ENCODE measurements around the gene SLC2A5. TPM values are rescaled to one million over a fixed set of nuclear protein-coding genes. Genes with fewer than 3 reads are reported as not detected.

SLC2A5 gene
- total RNA-seq, 6 experiments from 2014 or later = 0.10 to 0.83 (median 0.18) TPM; not detected in 1

DNA sequence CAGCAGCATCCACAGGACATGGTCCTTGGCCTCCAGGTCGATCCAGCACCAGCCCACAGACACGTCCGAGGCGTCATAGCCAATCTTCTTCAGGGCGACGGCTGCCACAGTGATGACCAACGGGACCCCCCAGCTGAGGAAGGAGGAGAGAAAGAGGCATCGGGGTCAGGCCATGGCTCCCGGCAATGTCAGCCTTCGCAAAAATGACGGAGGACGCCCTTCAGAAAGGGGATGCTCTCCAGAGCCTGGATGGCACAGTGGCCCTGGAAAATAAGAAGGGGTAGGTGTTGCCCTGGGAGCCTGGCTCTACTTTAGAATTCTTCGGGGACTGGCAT lies 41.9 kb upstream of the SLC2A5 start:
- peaks cover 5% of the 10 kb centered on the region for H3K27me3 Mint-ChIP-seq (ENCODE audit: insufficient read depth)
- H3K27ac Mint-ChIP-seq = no peak overlapping the region
- H3K4me3 Mint-ChIP-seq = no peak overlapping the region
- TF ChIP-seq CTCF (IDR thresholded peaks at IDR 0.05) = no peak
- H3K4me1 Mint-ChIP-seq (ENCODE audit: low read depth) = 0 out of 2 replicates have a peak, but pooled peaks cover 5% of the 10 kb centered on the region
- no peaks in the 10 kb centered on the region for H3K9me3 Mint-ChIP-seq
- no peaks in the 10 kb centered on the region for H3K36me3 Mint-ChIP-seq (ENCODE audit: low read depth)
- DNase-seq = no peak

DNA sequence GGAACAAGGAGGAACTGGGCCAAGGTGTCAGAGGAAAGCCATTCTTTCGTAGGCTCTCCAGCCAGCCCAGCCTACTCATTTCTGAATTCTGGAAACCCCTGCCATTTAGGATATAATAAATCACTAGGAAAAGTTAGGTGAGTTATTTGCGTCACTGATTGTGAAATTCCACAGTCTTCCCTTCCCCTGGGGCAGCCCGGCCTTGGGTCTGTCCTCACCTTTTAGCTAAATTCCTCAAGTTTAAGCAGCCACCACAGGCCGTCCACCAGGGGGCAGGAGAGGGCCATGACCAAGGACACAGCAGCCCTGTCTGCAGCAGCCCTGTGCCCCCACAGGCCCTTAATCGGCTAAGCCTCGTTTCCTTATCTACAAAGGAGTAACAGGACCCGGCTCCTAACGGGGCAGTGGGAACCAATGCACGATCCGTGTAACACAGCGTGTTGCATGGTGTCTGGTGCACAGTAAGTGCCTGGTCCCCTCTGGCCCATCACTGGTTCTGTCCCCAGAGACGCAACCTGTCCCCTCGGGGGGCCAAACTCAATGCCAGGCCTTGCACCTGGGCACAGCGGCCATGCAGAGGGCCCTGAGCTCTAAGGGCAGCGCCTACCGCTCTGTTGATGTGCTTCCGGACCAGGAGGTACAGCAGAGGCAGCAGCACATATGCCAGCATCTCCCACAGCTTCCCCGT lies 41.4 kb upstream of the SLC2A5 start:
- Mint-ChIP-seq H3K27ac (no peak overlapping the region), H3K27me3 (ENCODE audit: insufficient read depth) (peaks cover 6% of the 10 kb centered on the region), H3K9me3 (no peaks in the 10 kb centered on the region), H3K4me1 (ENCODE audit: low read depth) (0 out of 2 replicates have a peak, but pooled peaks cover 5% of the 10 kb centered on the region), H3K4me3 (no peak overlapping the region), H3K36me3 (ENCODE audit: low read depth) (no peaks in the 10 kb centered on the region)
- TF ChIP-seq CTCF (IDR thresholded peaks at IDR 0.05) = peak; percentile 98
- peak; percentile 63 for DNase-seq

DNA sequence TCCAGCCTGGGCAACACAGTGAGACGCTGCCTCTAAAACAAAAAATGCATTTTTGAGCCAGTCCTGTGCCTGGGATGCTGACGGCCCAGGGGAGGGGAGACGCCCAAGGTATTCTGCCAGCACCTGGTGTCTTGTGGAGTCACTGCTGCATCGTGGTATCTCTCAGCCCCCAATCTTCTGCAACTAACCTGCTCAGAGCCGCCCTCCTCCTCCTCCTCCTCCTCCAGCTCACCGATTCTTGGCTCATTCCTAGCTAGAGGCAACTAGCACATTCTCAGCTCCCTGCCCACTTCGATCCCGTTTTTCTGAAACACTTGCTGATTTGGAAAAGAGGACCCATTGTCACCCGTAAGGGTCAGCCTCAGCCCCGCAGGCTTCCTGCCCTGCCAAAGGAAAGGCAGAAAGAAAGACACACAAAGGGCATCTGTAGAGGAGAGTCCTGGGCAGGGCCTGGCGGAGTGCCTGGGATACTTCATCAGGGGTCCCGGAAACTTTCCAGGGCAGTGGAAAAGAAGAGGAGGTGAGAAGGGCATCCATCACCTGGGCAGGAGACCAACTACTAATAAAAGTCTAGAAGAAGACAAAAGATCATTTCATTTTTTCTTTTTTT lies 38.7 kb upstream of the SLC2A5 start:
- Mint-ChIP-seq H3K27me3 (ENCODE audit: insufficient read depth) (peaks cover 6% of the 10 kb centered on the region; the same call in 1 of the 2 replicates), H3K4me3 (no peak overlapping the region), H3K4me1 (ENCODE audit: low read depth) (0 out of 2 replicates have a peak, but pooled peaks cover 5% of the 10 kb centered on the region), H3K36me3 (ENCODE audit: low read depth) (no peaks in the 10 kb centered on the region), H3K9me3 (no peaks in the 10 kb centered on the region), H3K27ac (no peak overlapping the region)
- no peak for DNase-seq
- no peak for TF ChIP-seq CTCF (IDR thresholded peaks at IDR 0.05)

DNA sequence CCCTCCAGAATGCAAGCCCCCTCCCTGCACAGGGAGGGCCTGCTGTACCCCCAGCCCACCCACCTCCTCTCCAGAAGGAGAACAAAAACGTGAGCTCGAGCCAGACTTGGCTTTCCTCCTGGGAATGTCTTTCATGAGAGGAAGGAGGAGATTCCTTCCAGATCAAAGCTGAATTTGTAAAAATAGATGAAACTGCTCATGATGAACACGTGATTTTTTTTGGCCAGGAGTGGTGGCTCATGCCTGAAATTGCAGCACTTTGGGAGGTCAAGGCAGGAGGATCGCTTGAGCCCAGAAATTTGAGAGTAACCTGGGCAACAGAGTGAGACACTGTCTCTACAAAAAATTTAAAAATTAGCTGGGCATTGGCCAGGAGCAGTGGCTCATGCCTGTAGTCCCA lies 37.7 kb upstream of the SLC2A5 start:
- no peak overlapping the region for H3K27ac Mint-ChIP-seq
- H3K4me1 Mint-ChIP-seq (ENCODE audit: low read depth) = 0 out of 2 replicates have a peak, but pooled peaks cover 5% of the 10 kb centered on the region
- H3K4me3 Mint-ChIP-seq = no peak overlapping the region
- H3K9me3 Mint-ChIP-seq = no peaks in the 10 kb centered on the region
- no peak for TF ChIP-seq CTCF (IDR thresholded peaks at IDR 0.05)
- no peak for DNase-seq
- H3K36me3 Mint-ChIP-seq (ENCODE audit: low read depth) = no peaks in the 10 kb centered on the region
- H3K27me3 Mint-ChIP-seq (ENCODE audit: insufficient read depth) = peaks cover 3% of the 10 kb centered on the region; the same call in 1 of the 2 replicates

DNA sequence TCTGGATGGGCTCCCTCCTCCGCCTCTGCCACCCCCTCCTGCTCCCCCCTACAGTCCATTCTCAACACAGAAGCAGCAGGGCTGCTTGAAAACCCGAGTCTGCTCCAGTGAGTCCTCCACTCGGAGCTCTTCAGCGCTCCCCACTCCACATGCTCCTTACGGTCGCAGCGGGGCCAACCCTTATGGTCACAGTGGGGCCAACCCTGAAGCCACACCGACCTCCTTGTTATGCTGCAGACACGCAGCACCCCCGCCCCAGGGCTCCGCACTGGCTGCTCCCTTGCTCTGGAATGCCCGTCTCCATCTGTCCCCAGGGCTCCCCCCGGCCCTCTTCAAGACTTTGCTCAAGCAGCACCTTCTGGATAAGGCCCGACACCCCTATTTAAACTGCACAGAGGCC lies 36.9 kb upstream of the SLC2A5 start:
- H3K36me3 Mint-ChIP-seq (ENCODE audit: low read depth) = no peaks in the 10 kb centered on the region
- no peak overlapping the region for H3K27ac Mint-ChIP-seq
- H3K4me1 Mint-ChIP-seq (ENCODE audit: low read depth) = 0 out of 2 replicates have a peak, but pooled peaks cover 5% of the 10 kb centered on the region
- H3K9me3 Mint-ChIP-seq = no peaks in the 10 kb centered on the region
- peaks cover 3% of the 10 kb centered on the region; the same call in 1 of the 2 replicates for H3K27me3 Mint-ChIP-seq (ENCODE audit: insufficient read depth)
- no peak for TF ChIP-seq CTCF (IDR thresholded peaks at IDR 0.05)
- no peak for DNase-seq
- no peak overlapping the region for H3K4me3 Mint-ChIP-seq

Data from HFFc6 (cell line).